Testis (tissue), 2 donors: Measurements from ENCODE around the gene PRKCA.

Experiments
- CTCF ChIP-seq, 3 experiments: fragments of 450-650 bp in 2 of 3; fragments of 200-600 bp in 1 of 3; sonication (generic) in 1 of 3; IDR thresholded peaks; one replicate each; pipeline ENCODE4 v1.5.1; 2016 to 2019; ENCODE audit warnings: antibody characterized with exemption in 3 of 3, mild to moderate bottlenecking in 2 of 3, moderate library complexity in 1 of 3
- POLR2A ChIP-seq: fragments of 450-650 bp; IDR thresholded peaks from one replicate; pipeline ENCODE4 v1.6.1; 2017; ENCODE audit warnings: antibody characterized with exemption, mild to moderate bottlenecking, moderate library complexity

GRCh38 chr17:66789093-66789492, 486.7 kb downstream of the PRKCA start:
- no peak for TF ChIP-seq CTCF (IDR thresholded peaks at IDR 0.05)
- TF ChIP-seq POLR2A: no peak
